Epithelial cell of esophagus (primary cell): ENCODE results near the gene VASP.

Source experiments
- DNase-seq: peaks from one replicate; pipeline ENCODE4 v3.0.0; 2010; ENCODE audit warnings: low read depth
- H3K4me3 ChIP-seq: 2 replicates; pipeline ENCODE4 v1.5.1; 2011; ENCODE audit warnings: mild to moderate bottlenecking, low read length, control low read depth
- TF ChIP-seq, protein P1 (sequence below): IDR thresholded peaks from 2 replicates; pipeline ENCODE4 v1.5.1; 2011; ENCODE audit warnings: low read depth, mild to moderate bottlenecking, low read length, control low read depth, inconsistent platforms; ENCODE audit not compliant: insufficient read depth; ENCODE audit errors: missing control alignments

Gene VASP

DNA sequence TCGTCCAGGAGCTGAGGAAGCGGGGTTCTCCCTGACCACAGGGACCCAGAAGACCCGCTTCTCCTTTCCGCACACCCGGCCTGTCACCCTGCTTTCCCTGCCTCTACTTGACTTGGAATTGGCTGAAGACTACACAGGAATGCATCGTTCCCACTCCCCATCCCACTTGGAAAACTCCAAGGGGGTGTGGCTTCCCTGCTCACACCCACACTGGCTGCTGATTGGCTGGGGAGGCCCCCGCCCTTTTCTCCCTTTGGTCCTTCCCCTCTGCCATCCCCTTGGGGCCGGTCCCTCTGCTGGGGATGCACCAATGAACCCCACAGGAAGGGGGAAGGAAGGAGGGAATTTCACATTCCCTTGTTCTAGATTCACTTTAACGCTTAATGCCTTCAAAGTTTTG, 18.9 kb downstream of the VASP start:
- H3K4me3 ChIP-seq, result no peak overlapping the region
- TF ChIP-seq, protein P1, sequence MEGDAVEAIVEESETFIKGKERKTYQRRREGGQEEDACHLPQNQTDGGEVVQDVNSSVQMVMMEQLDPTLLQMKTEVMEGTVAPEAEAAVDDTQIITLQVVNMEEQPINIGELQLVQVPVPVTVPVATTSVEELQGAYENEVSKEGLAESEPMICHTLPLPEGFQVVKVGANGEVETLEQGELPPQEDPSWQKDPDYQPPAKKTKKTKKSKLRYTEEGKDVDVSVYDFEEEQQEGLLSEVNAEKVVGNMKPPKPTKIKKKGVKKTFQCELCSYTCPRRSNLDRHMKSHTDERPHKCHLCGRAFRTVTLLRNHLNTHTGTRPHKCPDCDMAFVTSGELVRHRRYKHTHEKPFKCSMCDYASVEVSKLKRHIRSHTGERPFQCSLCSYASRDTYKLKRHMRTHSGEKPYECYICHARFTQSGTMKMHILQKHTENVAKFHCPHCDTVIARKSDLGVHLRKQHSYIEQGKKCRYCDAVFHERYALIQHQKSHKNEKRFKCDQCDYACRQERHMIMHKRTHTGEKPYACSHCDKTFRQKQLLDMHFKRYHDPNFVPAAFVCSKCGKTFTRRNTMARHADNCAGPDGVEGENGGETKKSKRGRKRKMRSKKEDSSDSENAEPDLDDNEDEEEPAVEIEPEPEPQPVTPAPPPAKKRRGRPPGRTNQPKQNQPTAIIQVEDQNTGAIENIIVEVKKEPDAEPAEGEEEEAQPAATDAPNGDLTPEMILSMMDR, result no peak
- peak; percentile 83 for DNase-seq

GRCh38 chr19:45526971-45527370, 19.7 kb downstream of the VASP start:
- DNase-seq, result no peak
- no peak overlapping the region for H3K4me3 ChIP-seq
- TF ChIP-seq, protein P1, result no peak

DNA sequence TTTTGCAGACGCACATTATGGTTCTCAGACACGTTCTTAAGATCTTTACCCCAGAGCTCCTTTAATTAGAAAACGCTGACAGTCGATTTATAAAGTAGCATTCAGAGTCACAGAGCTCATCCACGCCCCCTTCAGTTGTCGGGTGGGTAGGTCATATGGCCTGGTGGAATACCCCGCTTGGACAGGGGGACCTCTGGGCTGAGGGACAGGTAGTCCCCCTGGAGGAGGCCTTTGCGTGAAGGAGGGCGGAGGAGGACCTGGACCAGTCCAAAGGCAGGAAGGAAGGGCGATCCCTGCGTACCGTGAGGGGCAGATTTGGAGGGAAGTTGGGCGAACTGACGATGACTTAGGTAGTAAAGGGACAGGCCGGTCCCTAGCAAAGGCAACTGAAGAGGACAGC, 20.5 kb downstream of the VASP start:
- TF ChIP-seq, protein P1, result no peak
- DNase-seq, result no peak
- no peak overlapping the region for H3K4me3 ChIP-seq

- DNase-seq, result peak; percentile 88
- H3K4me3 ChIP-seq, result peak overlapping the region; percentile 68
- TF ChIP-seq, protein P1, result no peak
Measured at GRCh38 chr19:45528149-45528743, 21.0 kb downstream of the VASP start.

DNA sequence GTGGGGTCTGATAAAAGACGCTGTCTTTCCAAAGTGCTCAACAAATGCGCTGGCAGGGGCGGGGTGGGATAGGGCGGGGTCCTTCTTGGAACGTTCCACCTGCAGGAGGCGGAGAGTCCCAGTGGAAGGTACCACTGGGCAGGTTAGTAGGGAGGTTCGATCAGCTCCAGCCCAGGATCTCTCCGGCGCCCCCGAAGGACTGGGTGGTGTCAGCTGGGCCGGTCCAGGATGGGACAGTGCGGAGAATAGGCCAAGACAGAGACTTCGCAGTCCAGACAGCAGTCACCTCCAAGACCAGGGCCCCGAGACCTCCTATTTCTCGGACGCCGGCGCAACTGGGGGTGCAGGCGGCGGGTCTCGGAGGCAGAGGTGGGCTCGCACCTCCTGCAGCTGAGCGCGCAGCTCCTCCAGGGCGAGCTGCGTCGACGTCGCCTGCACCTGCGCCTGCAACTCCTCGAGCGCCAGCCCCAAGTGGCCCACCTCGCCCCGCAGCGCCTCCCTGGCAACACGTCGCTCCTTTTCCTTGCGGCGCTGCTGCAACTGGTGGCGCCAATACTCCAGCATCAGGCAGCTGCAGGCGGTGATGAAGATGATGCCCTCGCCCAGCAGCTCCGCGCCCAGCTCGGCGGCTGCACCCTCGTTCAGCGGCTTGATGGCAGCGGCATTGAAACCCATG, 21.6 kb downstream of the VASP start:
- TF ChIP-seq, protein P1, result peak; percentile 30
- peak overlapping the region; percentile 68 for H3K4me3 ChIP-seq
- DNase-seq, result peak; percentile 92

GRCh38 chr19:45529420-45529785, 22.1 kb downstream of the VASP start:
- TF ChIP-seq, protein P1, result no peak
- DNase-seq, result no peak
- peak overlapping the region; percentile 68 for H3K4me3 ChIP-seq

DNA sequence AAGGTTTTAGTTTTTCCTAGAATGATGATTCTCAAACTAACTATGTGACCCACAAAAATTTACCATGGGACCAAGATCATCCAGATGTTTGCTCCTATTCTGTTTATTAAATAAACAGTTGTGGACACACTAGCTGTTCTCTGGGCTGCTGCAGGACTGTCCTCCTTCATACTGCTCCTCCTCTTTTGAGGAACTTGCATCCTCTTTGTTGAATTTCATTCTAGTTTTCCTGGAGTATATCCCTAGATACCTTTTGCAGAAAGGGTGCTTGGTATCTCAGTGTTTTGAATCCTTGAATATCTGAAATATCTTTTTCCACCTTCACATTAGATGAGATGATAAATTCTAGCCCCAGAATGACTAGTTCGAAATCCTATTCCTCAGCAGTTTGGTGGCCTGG, 24.1 kb downstream of the VASP start:
- no peak for DNase-seq
- TF ChIP-seq, protein P1, result no peak
- no peak overlapping the region for H3K4me3 ChIP-seq
